GOT3 (cell line): Measurements from ENCODE around the gene TRIM24.
"Not testable (repeated sequence)": the region's sequence is repeated elsewhere in the genome, so short reads cannot be mapped to it uniquely, and the experiment has no call there.

ENCODE experiments used
- DNase-seq: peaks from one replicate; lab custom pipeline; 2025; ENCODE audit warnings: mixed read lengths; lab: John Stamatoyannopoulos, UW

The TRIM24 gene

DNA sequence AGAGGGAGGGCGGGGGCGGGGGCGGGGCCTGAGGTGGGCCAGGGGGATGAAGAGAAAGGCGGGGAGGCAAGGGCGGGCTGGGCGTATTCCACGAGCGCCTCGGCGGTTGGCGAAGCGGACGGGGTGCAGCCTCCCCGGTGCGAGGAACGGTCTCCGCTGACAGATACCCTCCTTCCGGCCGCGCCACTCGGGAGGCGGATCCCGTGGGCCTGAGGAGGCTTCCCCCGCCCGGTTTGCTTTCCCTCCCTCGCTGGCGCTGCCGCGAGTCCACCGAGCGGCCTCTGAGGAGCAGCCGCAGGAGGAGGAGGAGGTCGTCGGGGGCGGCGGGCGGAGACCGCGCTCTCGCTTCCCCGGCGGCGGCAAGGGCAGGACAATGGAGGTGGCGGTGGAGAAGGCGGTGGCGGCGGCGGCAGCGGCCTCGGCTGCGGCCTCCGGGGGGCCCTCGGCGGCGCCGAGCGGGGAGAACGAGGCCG, at the start of gene TRIM24:
TSS of gene TRIM24 (plus strand) at position 84 of the 473 bp plus-strand sequence. CDS start at position 374, 290 bp downstream.
- peak; percentile 90 for DNase-seq

DNA sequence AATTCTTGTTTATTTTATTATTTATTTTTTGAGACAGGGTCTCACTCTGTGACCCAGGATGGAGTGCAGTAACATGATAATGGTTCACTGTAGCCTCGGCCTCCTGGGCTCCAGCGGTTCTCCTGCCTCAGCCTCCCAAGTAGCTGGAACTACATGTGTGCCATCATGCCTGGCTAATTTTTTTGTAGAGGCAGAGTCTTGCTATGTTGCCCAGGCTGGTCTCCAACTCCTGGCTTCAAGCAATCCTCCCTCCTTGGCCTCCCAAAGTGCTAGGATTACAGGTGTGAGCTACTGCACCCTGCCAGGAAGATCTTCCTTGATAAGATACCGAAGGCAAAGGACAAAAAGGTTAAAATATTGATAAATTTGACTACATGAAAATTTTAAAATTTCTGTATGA, 48.0 kb upstream of the TRIM24 start:
- not testable (repeated sequence) for DNase-seq

DNA sequence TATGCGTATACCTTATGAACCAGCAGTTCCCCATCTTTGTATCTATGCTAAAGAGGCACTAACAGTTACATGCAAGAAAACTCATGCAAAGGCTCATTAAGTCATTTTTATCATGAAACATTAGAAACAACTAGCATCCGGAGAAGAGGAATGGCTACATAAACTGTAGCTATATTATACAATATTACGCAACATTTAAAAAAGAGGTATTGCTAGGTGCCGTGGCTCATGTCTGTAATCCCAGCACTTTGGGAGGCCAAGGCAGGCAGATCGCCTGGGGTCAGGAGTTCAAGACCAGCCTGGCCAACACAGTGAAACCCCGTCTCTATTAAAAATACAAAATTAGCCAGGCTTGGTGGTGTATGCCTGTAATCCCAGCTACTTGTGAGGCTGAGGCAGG, 47.1 kb upstream of the TRIM24 start:
- not testable (repeated sequence) for DNase-seq

DNA sequence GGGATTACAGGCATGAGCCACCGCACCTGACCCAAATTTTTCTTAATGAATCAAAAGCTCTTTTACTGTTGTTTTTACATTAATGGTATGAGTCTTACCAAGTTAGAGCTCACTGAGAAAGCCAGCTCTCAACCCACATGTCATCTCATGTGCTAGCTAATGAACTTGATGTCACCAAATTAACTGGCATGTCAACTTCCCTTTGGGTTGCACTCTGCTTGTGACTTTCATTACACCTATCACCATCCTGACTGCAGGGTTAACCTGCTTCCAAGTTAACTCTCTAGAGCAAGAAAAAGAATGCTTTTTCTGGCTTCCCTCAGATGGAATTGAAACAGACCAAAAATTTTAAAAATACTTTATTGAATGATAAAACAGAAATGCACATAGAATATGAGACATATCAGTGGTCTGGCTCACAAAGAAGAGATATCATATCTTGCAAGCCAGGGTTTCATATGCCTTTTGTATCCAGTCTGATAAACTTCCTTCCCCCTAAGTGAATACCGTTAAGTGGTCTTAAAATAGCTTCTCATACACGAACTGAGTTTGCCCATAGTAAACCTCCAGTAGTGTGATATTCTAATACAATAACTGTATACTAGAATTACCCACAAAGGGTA, 42.9 kb upstream of the TRIM24 start:
- DNase-seq, result no peak

DNA sequence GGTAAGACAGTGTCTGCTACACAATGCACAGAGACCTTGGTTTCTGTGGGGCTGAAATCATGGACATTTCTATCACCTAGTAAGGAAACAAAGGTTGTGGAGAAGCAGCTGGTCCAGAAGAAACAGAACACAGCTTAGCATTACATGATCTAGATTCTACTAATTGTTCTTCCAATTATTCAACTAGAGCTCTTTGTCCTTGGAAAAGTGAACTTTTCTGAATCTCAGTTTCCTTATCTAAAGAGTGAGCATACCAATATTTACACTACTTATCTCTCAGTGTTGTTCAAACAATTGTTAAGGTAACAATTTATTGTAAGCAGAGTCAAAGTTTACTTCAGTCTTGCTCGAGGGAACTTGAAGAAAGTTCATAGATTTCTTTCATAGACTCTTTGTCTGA, 42.3 kb upstream of the TRIM24 start:
- no peak for DNase-seq

DNA sequence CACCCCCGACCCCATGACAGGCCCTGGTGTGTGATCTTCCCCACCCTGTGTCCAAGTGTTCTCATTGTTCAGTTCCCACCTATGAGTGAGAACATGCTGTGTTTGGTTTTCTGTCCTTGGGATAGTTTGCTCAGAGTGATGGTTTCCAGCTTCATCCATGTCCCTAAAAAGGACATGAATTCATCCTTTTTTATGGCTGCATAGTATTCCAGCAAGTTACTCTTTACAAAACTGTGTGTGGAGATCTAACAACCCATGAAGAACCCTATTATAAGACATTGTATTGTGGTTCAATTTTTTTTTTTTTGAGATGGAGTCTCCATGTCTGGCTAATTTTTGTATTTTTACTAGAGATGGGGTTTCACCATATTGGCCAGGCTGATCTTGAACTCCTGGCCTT, 41.7 kb upstream of the TRIM24 start:
- not testable (repeated sequence) for DNase-seq

DNA sequence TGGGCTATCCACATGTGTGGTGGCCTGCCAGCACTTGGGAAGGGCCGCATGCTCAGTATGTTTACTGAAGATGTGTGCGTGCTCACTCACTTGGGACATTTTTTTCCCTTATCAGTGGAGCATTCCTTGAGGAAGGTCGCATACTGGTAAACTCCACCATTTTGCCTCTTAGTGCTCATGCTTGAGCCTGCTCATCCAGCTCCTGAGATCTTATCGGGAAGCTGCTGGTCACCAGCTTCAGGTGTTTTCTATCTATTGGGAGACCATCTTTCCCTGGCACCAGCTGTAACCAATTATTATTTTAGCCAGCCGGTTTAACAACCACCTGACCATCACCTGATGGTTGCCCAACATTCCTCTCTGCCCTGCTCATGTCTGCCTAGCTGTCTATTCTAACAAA, 35.0 kb upstream of the TRIM24 start:
- no peak for DNase-seq

DNA sequence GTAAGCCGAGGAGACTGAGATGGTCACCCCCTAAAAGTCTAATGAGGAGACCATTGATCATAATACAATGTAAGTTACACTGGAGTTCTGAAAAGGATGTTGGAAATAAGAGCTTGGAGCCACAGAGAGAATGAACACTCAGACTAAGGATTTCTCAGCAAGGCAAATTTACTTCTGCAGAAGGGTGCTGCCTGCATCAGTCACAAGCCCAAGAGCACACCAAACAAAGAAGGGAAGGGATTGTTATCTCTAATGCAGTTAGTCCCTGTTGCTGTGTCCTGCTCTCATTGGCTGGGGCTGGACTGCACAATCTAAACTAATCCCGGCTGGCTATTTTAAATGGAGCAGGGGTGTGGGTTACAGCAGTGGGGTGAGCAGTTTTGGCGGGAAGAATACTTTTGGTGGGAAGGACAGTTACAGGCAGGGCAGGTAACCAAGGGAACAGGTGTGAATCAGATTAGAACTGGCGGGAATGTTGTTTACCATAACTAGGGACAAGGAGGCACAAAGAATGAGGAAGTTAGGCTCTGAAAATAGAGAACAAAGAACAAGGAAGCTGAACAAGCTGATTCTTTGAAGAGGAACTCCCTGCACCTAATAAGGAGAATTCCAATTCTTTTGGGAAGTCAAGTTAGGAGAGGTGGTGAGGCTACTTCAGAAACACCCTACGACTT, 30.3 kb upstream of the TRIM24 start:
- DNase-seq, result no peak

DNA sequence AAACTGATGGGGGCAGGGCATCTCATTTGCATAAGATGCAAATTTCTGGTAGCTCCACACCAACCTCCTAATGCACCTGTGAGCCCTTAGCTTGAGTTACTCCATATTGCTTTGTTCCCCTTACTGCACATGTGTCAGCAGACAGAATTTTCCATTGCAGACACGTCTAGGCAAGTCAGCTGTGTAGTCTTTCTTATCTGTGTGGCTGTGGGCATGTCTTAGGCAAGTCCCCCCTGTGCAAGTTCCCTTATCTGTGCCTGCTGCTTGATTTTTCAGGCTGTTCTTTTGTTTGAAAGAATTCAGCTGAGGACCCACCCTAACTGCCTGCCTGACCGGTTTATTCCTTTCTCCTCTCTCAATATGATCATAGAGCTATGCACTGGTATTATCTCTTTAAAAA, 28.5 kb upstream of the TRIM24 start:
- DNase-seq, result no peak

DNA sequence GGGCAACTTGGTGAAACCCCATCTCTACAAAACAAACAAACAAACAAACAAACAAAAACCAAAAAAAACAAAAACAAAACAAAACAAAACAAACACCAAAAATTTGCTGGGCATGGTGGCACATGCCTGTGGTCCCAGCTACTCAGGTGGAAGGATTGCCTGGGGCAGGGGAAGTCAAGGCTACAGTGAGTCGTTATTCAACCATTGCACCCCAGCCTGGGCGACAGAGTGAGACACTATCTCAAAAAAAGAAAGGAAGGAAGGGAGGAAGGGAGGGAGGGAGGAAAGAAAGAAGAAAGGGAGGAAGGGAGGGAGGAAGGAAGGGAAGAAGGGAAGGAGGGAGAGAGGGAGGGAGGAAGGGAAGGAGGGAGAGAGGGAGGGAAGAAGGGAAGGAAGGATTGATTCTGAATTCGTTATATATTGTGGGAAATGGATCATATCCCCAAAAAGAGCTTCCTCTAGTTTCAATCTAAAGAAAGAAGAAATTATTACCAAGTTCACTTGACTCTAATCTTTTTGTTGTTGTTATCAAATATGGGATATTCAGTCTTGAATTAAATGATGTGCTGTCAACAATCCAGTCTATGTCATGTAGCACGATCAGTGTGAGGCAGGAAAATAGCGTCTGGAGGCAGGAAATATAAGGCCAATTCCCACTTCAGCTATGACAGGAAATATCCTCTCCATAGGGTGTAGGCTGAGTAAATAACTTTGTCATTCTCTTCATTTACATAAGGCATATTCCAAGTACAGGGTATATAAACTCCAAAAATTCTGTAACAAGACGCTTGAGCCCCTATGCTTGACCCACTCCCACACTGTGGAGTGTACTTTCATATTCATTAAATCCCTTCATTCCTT, 26.2 kb upstream of the TRIM24 start:
- DNase-seq, result no peak

DNA sequence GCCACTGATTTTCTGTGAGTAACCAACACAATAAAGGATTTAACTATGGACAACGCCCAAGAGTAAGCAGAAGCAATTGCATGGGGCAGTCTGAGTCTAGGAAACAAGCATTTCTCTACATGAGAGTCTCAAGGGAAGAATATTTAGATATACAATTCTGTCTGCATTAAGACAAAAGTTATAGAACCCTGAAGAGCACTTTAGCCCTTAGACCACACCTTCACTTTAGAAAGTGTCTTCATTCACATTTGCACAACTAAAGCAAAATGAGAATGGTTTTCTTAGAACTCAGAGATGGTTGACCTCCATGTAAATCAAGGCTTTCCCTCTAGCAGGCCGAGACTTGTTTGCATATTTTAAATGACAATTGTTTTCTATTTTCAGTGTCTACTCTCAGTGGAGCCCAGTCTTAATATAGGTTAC, 25.5 kb upstream of the TRIM24 start:
- no peak for DNase-seq

DNA sequence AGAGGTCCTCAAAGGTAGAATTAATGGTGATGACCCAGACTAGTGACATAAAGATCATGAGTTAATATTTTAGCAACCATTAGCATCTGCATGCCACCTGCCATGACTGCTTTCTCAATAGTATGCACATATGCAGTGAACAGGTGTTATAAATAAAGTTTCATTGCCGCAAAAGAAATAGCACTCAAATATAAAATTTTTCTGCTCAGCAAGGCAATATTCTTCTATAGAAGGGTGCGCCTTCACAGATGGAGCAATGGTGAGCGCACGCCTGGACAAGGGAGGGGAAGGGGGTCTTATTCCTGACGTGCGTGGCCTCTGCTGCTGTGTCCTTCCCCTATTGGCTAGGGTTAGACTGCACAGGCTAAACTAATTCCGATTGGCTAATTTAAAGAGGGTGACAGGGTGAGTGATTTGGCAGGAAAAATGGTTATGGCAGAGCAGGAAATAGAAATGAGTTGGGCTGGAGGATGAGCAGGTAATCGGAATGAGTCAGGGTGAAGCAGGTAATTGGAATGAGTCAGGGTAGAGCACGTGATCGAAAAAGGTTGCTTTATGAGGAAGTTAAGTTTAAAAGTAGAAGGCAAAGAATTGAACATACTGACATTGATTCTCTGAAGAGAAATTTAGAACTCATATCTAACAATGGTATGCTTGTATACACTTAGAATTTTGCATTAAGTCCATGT, 24.7 kb upstream of the TRIM24 start:
- no peak for DNase-seq

DNA sequence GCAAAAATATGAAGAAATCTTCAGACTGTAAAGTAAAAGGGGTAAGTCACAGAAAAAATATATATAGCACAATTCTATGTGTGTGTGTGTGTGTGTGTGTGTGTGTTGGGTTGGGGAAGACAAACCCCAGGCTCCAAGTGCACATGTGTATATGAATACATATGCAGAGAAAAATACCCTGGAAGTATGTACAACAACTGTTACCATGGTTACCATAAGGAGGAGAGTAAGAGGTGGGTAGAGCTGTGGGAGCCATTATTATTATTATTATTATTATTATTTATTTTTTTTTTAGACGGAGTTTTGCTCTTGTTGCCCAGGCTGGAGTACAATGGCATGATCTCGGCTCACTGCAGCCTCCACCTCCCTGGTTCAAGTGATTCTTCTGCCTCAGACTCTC, 23.7 kb upstream of the TRIM24 start:
- DNase-seq, result no peak

DNA sequence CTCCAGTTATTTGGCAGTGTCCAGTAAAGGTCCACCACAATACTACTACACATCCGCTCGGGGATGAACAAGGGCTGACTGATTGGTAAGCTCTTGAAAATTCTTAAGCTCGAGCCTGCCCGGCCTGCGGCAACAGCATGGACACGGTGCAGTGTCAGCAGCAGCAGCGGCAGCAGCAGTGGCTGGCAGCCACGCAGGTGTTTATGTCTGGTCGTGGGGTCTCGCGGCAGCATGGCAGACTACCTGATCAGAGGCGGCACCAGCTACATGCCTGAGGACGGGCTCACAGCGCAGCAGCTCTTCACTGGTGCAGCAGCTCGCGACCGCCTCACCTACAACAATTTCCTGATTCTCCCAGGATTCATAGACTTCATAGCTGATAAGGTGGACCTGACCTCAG, 19.6 kb upstream of the TRIM24 start:
- DNase-seq, result no peak

DNA sequence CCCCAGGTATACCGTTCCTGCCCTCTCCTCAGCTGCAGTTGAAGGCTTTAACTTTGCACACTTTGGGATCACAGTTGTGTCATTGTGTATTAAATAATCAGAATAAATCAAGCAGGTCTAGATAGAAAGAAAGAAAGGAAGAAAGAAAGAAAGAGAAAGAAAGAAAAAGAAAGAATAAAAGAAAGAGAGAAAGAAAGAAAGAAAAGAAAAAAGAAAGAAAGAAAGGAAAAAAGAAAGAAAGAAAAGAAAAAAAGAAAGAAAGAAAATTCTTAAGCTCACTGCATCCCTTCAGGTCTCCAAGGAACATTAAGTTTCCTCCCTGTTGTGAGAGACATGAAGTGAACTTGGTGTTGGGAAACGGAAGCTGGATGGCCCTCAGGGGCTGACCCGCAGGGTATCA, 17.2 kb upstream of the TRIM24 start:
- no peak for DNase-seq

DNA sequence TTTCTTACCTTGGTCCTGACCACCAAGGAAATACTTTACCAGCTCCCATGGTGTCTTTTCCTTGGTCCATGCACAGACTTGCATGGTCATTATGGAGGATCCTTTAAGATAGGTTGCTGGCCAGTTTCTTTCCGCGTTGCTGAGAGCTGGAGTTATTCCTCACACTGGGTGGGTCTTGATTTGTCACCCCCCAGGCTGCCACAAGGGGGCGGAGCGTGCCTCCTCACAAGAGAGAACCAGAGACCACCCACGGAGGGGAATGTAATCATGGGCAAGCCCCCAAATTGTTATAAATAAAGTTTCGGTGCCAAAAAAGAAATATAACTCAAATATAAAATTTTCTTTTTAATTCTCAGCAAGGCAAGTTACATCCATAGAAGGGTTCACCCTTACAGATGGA, 10.5 kb upstream of the TRIM24 start:
- DNase-seq, result no peak

DNA sequence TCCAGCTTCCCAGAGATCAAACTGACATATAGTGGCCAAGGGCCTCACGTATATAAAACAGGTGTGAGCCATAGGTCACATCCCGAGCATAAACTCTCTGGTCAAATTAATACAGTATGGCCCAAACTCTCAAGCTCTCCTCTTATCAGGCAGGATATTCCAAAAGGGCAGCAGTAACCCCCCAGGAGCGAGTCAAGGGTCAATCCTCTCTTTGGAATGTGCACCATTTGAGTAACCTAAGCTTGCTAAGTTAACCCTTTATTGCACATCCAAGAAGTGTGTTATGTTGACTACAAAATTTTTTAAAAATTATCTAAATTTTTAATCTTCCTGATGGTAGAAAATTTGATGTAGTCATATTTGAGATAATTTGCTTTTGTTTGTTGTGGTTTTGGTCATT, 4.5 kb upstream of the TRIM24 start:
- no peak for DNase-seq

DNA sequence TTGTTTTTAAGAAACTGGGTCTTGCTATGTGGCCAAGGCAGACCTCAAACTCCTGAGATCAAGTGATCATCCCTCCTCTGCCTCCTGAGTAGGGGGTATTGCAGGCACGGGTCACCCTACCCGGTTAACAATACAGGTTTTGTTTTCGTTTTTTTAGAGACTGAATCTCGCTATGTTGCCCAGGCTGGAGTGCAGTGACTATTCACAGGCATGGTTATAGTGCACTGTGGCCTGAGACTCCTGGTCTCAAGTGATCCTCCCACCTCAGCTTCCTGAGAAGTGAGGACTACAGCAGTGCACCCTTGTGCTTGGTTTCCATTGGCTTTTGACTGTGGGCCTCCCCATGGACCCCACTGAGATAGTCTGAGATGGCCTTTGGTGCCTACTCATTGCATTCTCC, 3.8 kb upstream of the TRIM24 start:
- no peak for DNase-seq

DNA sequence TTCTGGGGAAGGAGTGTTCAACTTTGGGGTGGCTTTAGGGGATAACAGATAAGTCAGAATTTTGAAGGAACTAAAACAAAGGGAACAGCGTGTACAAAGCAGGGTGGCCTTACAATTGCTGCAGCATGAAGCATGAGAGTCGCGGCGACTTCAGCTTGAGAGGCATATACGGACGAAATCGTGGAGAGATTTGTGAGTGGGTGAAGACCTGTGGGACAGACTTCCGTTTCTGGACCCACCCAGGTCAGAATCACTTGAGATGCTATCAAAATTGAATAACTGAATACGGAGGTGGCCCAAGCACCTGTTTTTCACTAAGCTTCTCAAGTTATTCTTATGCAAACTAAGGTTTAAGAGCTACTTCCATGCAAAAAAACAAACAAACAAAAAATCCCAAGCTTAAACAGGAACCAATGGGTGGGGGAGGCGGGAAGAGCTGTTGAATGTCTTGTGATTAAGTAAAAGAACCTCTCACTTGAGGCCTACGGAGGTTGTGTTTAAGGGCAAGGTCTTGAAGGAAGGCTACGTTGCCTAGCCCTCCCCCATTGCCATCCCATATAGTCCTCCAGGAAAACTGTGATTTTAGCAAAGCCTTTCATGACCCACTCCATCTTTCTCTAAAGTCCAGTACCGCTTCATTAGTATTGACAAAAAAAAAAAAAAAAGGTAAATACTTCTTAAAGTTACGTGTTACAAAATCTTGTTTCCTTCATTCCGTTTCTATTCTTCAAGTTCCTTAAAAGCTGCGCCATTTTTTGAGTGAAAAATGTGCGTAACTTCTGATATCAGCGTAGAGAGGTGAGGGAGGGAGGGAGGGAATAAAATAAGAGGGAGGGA, 1.3 kb upstream of the TRIM24 start:
- no peak for DNase-seq

DNA sequence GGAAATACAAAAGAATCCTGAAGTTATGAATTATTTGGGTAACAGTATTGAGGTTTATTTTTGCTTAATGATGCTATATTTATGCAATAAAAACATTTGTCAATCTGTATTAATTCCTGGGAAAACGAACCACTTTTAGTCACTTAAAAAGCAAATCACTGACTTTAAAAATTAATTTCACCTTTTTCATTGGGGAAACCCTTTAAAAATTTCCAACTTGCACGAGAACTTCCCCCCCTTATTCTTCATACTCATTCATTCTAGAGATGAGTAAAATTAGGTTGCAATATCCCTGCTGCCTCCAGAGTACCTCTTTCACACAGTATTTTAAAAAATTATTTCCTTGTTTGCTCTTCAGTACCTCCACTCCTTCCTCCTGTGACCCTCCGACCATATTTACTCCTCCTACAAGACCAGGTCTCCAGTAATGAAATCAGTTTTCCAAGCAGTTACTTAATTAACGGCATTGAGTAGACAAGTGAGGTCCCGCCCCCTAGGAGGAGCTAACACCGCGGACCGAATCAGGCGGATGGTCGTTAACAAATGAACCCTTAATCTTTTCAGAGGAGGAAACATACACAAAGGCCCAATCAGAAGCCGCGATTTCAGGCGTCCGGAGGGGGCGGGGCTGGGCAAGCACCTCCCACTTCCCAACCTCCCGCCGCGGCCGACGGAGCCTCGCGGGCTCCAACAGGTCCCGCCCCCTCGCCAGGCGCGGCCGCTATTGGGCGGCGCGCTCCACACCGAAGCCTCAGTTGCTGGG, 465 bp upstream of the TRIM24 start:
- no peak for DNase-seq
